Retinal pigment epithelial cell (primary cell): Measurements from ENCODE around the gene NTNG2.

Experiments used
- DNase-seq: peaks from one replicate; pipeline ENCODE4 v3.0.0-alpha.2; 2010; ENCODE audit warnings: low read depth
- H3K4me3 ChIP-seq: 2 replicates; pipeline ENCODE4 v1.5.1; 2011; ENCODE audit warnings: mild to moderate bottlenecking, low read length, control low read depth, moderate library complexity
- CTCF ChIP-seq: conservative IDR thresholded peaks from 2 replicates; pipeline ENCODE4 v1.5.1; 2011; ENCODE audit warnings: low read depth, low read length, control low read depth, inconsistent platforms

Gene NTNG2

GRCh38 chr9:132184124-132184523 is 22.3 kb downstream of the NTNG2 start:
- DNase-seq = no peak
- no peak overlapping the region for H3K4me3 ChIP-seq
- TF ChIP-seq CTCF = no peak

- H3K4me3 ChIP-seq = no peak overlapping the region
- no peak for DNase-seq
- no peak for TF ChIP-seq CTCF
Measured at GRCh38 chr9:132185073-132186009, 23.5 kb downstream of the NTNG2 start.

DNA sequence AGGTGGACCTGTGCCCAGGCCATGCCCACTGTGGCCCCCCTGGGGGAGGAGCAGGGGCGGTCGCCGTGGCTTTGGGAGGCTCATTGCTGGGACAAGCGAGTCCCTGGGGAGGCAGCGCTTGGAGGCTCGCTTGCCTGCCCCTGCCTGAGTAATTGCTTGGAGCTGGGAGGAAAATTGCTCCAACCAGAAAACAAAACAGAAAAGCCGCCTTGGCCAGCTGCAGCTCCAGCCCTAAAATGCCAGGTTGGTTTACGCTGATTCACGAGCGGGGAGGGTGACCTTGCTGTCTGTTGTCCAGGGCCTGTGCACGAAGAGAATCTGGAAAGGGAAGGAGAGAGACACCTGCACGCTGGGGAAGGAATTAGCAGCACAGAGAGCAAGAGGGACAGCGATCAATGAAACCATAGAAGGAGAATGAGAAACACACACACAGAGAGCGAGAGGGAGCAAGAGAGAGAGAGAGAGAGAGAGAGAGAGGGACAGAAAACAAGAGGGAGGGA is 25.3 kb downstream of the NTNG2 start:
- no peak overlapping the region for H3K4me3 ChIP-seq
- no peak for TF ChIP-seq CTCF
- DNase-seq = no peak

GRCh38 chr9:132190966-132191365 is 29.1 kb downstream of the NTNG2 start:
- no peak for DNase-seq
- no peak for TF ChIP-seq CTCF
- no peak overlapping the region for H3K4me3 ChIP-seq

DNA sequence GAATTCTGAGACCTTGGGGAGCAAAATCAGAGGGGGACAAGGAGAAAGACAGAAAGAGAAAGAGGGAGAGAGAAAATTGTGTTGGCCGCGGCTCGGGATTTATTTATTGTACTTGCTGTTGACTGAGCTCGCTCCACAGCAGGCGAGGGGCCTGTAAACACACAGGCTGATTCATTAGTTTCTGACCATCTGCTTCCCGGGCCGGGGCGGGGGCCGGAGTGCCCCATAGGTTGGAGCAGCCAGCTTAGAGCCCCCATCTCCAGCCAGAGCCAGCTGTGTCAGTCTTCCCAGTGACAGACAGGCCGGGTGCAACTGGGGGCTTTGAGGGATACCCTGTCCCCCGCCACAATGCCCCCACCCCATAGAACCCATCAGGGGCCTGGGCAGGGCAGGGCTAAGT is 30.9 kb downstream of the NTNG2 start:
- H3K4me3 ChIP-seq = no peak overlapping the region
- DNase-seq = no peak
- no peak for TF ChIP-seq CTCF

GRCh38 chr9:132193227-132194124 is 31.6 kb downstream of the NTNG2 start:
- no peak overlapping the region for H3K4me3 ChIP-seq
- DNase-seq = no peak
- no peak for TF ChIP-seq CTCF
